GM21423 (cell line): ENCODE data around the gene VSTM4.

Source experiments
- ATAC-seq: cut with Tn5 transposase; IDR thresholded peaks from one replicate; pipeline ENCODE4 v1.9.1; 2021; ENCODE audit warnings: mild to moderate bottlenecking, moderate library complexity; ENCODE audit not compliant: unreplicated experiment

Gene VSTM4

GRCh38 chr10:49012603-49013002 is 102.7 kb downstream of the VSTM4 start:
- no peak for ATAC-seq

GRCh38 chr10:49011756-49012155 is 103.6 kb downstream of the VSTM4 start:
- no peak for ATAC-seq

- no peak for ATAC-seq
These were observed 104.5 kb downstream of the VSTM4 start for GRCh38 chr10:49010865-49011264.

- no peak for ATAC-seq
These were observed 105.0 kb downstream of the VSTM4 start for GRCh38 chr10:49010295-49010694.

- ATAC-seq, result no peak
These were observed 105.9 kb downstream of the VSTM4 start for GRCh38 chr10:49009199-49009979.

- no peak for ATAC-seq
These were observed 106.7 kb downstream of the VSTM4 start for GRCh38 chr10:49008505-49009198.

GRCh38 chr10:49008091-49008490 is 107.2 kb downstream of the VSTM4 start:
- ATAC-seq, result no peak

GRCh38 chr10:49007129-49007528 is 108.2 kb downstream of the VSTM4 start:
- no peak for ATAC-seq

GRCh38 chr10:49005270-49005669 is 110.1 kb downstream of the VSTM4 start:
- no peak for ATAC-seq

GRCh38 chr10:49001870-49002672 is 113.3 kb downstream of the VSTM4 start:
- no peak for ATAC-seq

GRCh38 chr10:49001402-49001801 is 113.9 kb downstream of the VSTM4 start:
- no peak for ATAC-seq

- ATAC-seq, result no peak
These were observed 114.6 kb downstream of the VSTM4 start for GRCh38 chr10:49000437-49001398.

GRCh38 chr10:48999346-48999745 is 116.0 kb downstream of the VSTM4 start:
- no peak for ATAC-seq

- no peak for ATAC-seq
These were observed 119.0 kb downstream of the VSTM4 start for GRCh38 chr10:48996329-48996728.

GRCh38 chr10:48993627-48994026 is 121.7 kb downstream of the VSTM4 start:
- no peak for ATAC-seq

GRCh38 chr10:48990226-48990625 is 125.1 kb downstream of the VSTM4 start:
- no peak for ATAC-seq

- ATAC-seq, result no peak
These were observed 129.6 kb downstream of the VSTM4 start for GRCh38 chr10:48985621-48986158.

- no peak for ATAC-seq
These were observed 131.5 kb downstream of the VSTM4 start for GRCh38 chr10:48983648-48984351.

GRCh38 chr10:48982584-48982983 is 132.7 kb downstream of the VSTM4 start:
- ATAC-seq, result no peak
